Spleen (tissue), 11 donors: Measurements from ENCODE around the gene SLC1A3. TPM values are rescaled to one million over a fixed set of nuclear protein-coding genes. Genes with fewer than 3 reads are reported as not detected.
A peak's percentile ranks its signal among the peaks of the same experiment; 100 is the strongest.

Experiments
- DNase-seq: peaks from one replicate; pipeline ENCODE4 v3.0.0-alpha.2; 2020
- H3K27ac ChIP-seq, 8 donors: fragments of 200-600 bp; sonication (generic) in 7 of 8; 1 replicate in 4 of 8; 2 replicates in 4 of 8; pipeline versions ENCODE4 v1.5.0 to v1.8.0; 2016 to 2021; ENCODE audit warnings: inconsistent platforms in 4 of 8, mild to moderate bottlenecking in 4 of 8, moderate library complexity in 1 of 8
- H3K27me3 ChIP-seq, 7 donors: fragments of 200-600 bp; sonication (generic) in 6 of 7; replicated peaks in 1 of 7; 1 replicate in 4 of 7; 2 replicates in 3 of 7; pipeline versions ENCODE4 v1.5.0 to v1.8.0; 2016 to 2021; ENCODE audit warnings: inconsistent platforms in 3 of 7, mild to moderate bottlenecking in 1 of 7
- H3K36me3 ChIP-seq, 6 donors: fragments of 200-600 bp; sonication (generic) in 5 of 6; 1 replicate in 4 of 6; 2 replicates in 2 of 6; pipeline versions ENCODE4 v1.5.0 to v1.8.0; 2016 to 2021; ENCODE audit warnings: inconsistent platforms in 2 of 6
- H3K4me1 ChIP-seq, 6 donors: fragments of 200-600 bp; sonication (generic) in 5 of 6; 1 replicate in 3 of 6; 2 replicates in 3 of 6; pipeline versions ENCODE4 v1.5.0 to v1.8.0; 2016 to 2021; ENCODE audit warnings: inconsistent platforms in 3 of 6
- H3K4me3 ChIP-seq, 8 donors: fragments of 200-600 bp; sonication (generic) in 7 of 8; 1 replicate in 4 of 8; 2 replicates in 4 of 8; pipeline versions ENCODE4 v1.5.0 to v1.8.0; 2016 to 2021; ENCODE audit warnings: inconsistent platforms in 4 of 8, mild to moderate bottlenecking in 4 of 8, moderate library complexity in 2 of 8
- H3K9me3 ChIP-seq, 8 donors: fragments of 200-600 bp; sonication (generic) in 7 of 8; 1 replicate in 4 of 8; 2 replicates in 4 of 8; pipeline versions ENCODE4 v1.5.0 to v1.8.0; 2016 to 2021; ENCODE audit warnings: inconsistent platforms in 4 of 8
- POLR2A ChIP-seq, 3 donors: fragments of 450-650 bp; IDR thresholded peaks; one replicate each; pipeline ENCODE4 v1.5.1; 2017; ENCODE audit warnings: antibody characterized with exemption in 3 of 3, mild to moderate bottlenecking in 1 of 3
- POLR2AphosphoS5 ChIP-seq, 3 donors: sonication (generic); formaldehyde crosslinking; IDR thresholded peaks; one replicate each; pipeline ENCODE4 v1.5.1; 2017; ENCODE audit warnings: antibody characterized with exemption in 3 of 3
- WGBS, 5 donors: extraction: QIAGEN DNeasy Blood & Tissue Kit in 3 of 5; methylation state at CpG; one replicate each; pipeline versions ENCODE4 v1.1.5 to v1.1.7; 2013 to 2018; 5-methylcytosine and 5-hydroxymethylcytosine counted together
- intact Hi-C: fragments of 100-400 bp; cut with DNase I; formaldehyde crosslinking; loops from one replicate; pipeline ENCODE4 v1.15.0; 2023; ENCODE audit warnings: low total_unique reads
- polyA plus RNA-seq, 3 donors: library from polyadenylated mRNA; stranded (reverse); fragments of 200-250 nt; gene quantifications; one replicate each; pipeline ENCODE4 v1.2.1, GENCODE V29; 2013
- total RNA-seq, 7 donors: library from RNA; depleted of rRNA in 3 of 7; stranded (reverse); fragments of >200 nt in 3 of 7; fragmentation: NEBNext Ultra II Directional in 4 of 7; extraction: Animal tissue kit (Norgen Biotek cat#: 25700) in 4 of 7; gene quantifications; one replicate each; pipeline versions ENCODE4 v1.1.0 to v1.2.1, GENCODE V29; 2016 to 2021
- TF ChIP-seq, protein P1 (sequence below), 11 experiments: fragments of 200-600 bp in 7 of 11; fragments of 450-650 bp in 4 of 11; sonication (generic) in 4 of 11; IDR thresholded peaks in 8 of 11; conservative IDR thresholded peaks in 3 of 11; 1 replicate in 7 of 11; 2 replicates in 4 of 11; pipeline versions ENCODE4 v1.4.0 to v1.8.0; 2016 to 2021; ENCODE audit warnings: antibody characterized with exemption in 11 of 11, inconsistent platforms in 4 of 11, mild to moderate bottlenecking in 1 of 11
- donor health status: healthy with polysubstance abuse.
- donor health status: DM: no; HTN: no; CAD: no; lungs with moderate emphysema.
- donor health status: DM: no; HTN: no; CAD: no.
- donor health status: Bipolar disorder and iron deficiency.
- donor health status: healthy.
- donor health status: DM: no; HTN: no; CAD: no.
- donor health status: DM: yes; HTN: yes; CAD: no.

Gene SLC1A3
- total and polyA plus RNA-seq, 10 donors = 1.5 to 54.7 (median 25.2) TPM

DNA sequence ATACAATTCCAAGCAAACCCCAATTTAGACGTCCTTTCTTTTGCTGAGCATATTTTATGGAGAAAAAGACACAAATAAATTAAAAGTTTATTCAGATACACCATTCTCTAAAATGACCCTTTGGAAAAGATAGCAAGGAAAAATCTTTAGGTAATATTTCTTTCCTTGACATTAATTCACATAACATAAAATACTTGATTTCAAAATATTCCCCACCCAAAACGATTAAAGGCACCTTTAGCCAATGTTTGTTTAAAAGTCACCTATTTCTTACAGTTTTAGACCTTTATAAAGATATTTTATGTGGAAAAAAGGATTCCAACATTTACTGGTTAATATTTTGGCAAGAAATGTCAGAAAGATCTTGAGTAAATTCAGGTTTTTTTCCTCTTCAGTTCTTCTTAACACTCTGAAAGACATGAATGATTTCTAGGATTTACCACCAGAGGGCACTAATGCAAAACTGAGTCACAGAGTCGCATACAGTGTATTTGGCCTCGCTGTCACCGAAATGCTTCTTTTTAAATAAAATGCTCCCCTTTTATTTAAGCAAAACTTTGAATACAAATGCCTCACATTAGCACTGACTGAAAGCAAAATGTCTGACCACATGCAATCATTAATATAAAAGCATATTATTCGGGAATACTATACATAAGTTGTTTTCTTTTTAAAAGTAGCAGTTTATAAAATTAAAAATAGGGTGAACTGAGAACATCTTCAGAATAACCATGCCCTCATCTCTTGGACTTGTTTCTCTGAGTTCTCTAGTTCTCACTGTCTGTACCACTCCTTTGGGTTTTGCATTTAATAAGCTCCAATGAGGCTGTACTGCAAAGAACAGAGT, 122.5 kb downstream of the SLC1A3 start:
- H3K27me3 ChIP-seq = no peaks in the 10 kb centered on the region
- H3K9me3 ChIP-seq = no peaks in the 10 kb centered on the region
- intact Hi-C loops = loop anchor here (5.0 kb wide), 2 partner anchors 143 to 278 kb away; no protein-coding TSS in a partner anchor
- TF ChIP-seq POLR2AphosphoS5 (IDR thresholded peaks at IDR 0.05) = no peak
- TF ChIP-seq, protein P1, sequence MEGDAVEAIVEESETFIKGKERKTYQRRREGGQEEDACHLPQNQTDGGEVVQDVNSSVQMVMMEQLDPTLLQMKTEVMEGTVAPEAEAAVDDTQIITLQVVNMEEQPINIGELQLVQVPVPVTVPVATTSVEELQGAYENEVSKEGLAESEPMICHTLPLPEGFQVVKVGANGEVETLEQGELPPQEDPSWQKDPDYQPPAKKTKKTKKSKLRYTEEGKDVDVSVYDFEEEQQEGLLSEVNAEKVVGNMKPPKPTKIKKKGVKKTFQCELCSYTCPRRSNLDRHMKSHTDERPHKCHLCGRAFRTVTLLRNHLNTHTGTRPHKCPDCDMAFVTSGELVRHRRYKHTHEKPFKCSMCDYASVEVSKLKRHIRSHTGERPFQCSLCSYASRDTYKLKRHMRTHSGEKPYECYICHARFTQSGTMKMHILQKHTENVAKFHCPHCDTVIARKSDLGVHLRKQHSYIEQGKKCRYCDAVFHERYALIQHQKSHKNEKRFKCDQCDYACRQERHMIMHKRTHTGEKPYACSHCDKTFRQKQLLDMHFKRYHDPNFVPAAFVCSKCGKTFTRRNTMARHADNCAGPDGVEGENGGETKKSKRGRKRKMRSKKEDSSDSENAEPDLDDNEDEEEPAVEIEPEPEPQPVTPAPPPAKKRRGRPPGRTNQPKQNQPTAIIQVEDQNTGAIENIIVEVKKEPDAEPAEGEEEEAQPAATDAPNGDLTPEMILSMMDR (IDR thresholded peaks at IDR 0.05 in 8 of 11, conservative IDR thresholded peaks at IDR 0.05 in 3 of 11) = peak; percentile 13 to 77 (median 54)
- H3K27ac ChIP-seq = no peak overlapping the region
- DNase-seq = no peak
- peaks cover 0 to 28% (median 17%) of the 10 kb centered on the region in 6 donors for H3K4me1 ChIP-seq
- H3K4me3 ChIP-seq = no peak overlapping the region
- 38 to 42% (median 40%) methylated on average over 6 of the region's 6 CpGs for WGBS, 5 donors
- no peaks in the 10 kb centered on the region for H3K36me3 ChIP-seq

DNA sequence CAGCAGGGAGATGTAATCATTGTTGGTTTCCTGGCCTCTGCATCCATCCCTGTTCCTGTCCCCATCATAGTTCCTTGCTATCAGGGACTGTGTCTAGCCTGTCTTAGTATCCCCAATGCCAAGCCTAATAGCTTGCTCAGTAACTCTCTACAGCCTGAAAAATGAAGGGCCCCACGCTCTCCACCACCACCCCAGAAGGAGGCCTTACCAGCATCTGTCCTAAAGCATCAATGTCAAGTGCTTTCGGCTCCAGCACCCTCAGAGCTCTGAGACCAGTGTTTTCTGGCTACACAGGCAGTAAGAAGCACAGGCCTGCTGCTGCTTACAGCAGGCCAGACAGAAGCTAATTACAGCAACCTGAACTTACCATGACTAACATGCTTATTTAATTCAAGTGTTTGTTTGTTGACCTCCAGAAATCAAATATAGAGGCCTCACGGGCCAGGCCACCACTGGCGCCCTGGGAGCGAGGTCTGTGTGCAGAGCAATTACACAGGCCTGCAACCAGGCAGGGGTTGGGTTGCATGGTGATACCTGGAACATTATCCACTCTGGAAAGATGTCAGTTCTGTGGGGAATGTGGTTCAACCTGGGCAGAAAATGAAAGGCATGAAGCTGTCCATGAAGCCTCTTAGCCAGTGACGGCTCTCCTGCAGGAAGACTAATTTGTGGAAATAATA, 124.3 kb downstream of the SLC1A3 start:
- 93 to 98% (median 94%) methylated on average over 5 to 6 of the region's 6 CpGs for WGBS, 5 donors
- H3K36me3 ChIP-seq = no peaks in the 10 kb centered on the region
- no peak overlapping the region for H3K27ac ChIP-seq
- no peak for DNase-seq
- TF ChIP-seq POLR2A (IDR thresholded peaks at IDR 0.05) (no peak), POLR2AphosphoS5 (IDR thresholded peaks at IDR 0.05) (no peak)
- TF ChIP-seq, protein P1 (IDR thresholded peaks at IDR 0.05 in 8 of 11, conservative IDR thresholded peaks at IDR 0.05 in 3 of 11) = no peak
- intact Hi-C loops = no loop called here
- H3K27me3 ChIP-seq = no peaks in the 10 kb centered on the region
- peaks cover 0 to 11% (median 4%) of the 10 kb centered on the region in 6 donors for H3K4me1 ChIP-seq
- no peak overlapping the region for H3K4me3 ChIP-seq
- H3K9me3 ChIP-seq = no peaks in the 10 kb centered on the region

DNA sequence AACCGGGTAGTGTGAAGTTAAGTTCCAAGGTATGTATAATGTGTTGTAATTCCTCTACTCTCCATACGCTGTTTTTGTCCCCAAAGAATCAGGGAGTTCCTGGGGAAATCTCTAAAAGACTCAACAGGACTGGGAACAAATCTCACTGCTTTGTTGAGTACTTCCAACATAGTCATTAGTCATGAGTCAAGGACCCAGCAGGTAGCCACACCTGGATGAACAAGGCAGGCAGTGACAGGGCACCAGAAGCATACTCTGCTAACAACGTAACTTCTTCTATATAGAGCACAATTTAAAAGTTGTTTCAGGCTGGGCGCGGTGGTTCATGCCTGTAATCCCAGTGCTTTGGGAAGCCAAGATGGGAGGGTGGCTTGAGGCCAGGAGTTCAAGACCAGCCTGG, 126.8 kb downstream of the SLC1A3 start:
- H3K36me3 ChIP-seq = no peaks in the 10 kb centered on the region
- no peaks in the 10 kb centered on the region for H3K9me3 ChIP-seq
- WGBS, 5 donors = 77 to 90% (median 85%) methylated on average over 5 of the region's 5 CpGs
- H3K4me1 ChIP-seq = peaks cover 0 to 11% (median 4%) of the 10 kb centered on the region in 6 donors
- no peak for DNase-seq
- intact Hi-C loops = no loop called here
- H3K27ac ChIP-seq = no peak overlapping the region
- TF ChIP-seq POLR2AphosphoS5 (IDR thresholded peaks at IDR 0.05) (no peak), POLR2A (IDR thresholded peaks at IDR 0.05) (no peak)
- TF ChIP-seq, protein P1 (IDR thresholded peaks at IDR 0.05 in 8 of 11, conservative IDR thresholded peaks at IDR 0.05 in 3 of 11) = no peak
- no peak overlapping the region for H3K4me3 ChIP-seq
- peaks cover 0 to 5% (median 0%) of the 10 kb centered on the region in 7 donors for H3K27me3 ChIP-seq

DNA sequence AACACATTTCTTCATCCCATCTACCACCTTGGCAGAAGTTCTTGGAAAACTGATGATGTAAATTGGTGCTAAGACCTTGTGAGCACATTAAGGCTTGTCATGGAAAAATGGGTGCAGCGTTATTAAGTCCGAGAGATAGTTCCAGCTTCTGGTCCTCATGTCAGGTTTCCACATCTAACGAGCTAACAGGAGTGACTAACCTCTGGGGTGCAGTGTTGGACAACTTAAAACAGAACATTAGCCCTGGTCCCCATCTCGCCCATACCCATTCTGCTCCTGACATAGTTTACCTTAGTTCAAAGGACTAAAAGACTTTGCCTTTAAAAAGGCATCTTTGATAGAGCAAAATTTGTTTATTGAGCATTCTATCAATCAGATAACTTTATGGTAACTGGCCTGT, 128.0 kb downstream of the SLC1A3 start:
- TF ChIP-seq POLR2AphosphoS5 (IDR thresholded peaks at IDR 0.05) (no peak), POLR2A (IDR thresholded peaks at IDR 0.05) (no peak)
- TF ChIP-seq, protein P1 (IDR thresholded peaks at IDR 0.05 in 8 of 11, conservative IDR thresholded peaks at IDR 0.05 in 3 of 11) = no peak
- DNase-seq = no peak
- WGBS, 5 donors = 51 to 72% (median 60%) methylated on average over 4 of the region's 4 CpGs
- no peak overlapping the region for H3K4me3 ChIP-seq
- no peaks in the 10 kb centered on the region for H3K9me3 ChIP-seq
- H3K27ac ChIP-seq = no peak overlapping the region
- intact Hi-C loops = no loop called here
- H3K36me3 ChIP-seq = no peaks in the 10 kb centered on the region
- peaks cover 0 to 4% (median 1%) of the 10 kb centered on the region in 6 donors for H3K4me1 ChIP-seq
- peaks cover 0 to 5% (median 0%) of the 10 kb centered on the region in 7 donors for H3K27me3 ChIP-seq
